Chondrocyte (in vitro differentiated cells): ENCODE results near the gene CDH6. TPM values are rescaled to one million over a fixed set of nuclear protein-coding genes. Genes with fewer than 3 reads are reported as not detected.

ENCODE experiments used
- DNase-seq: peaks from one replicate; pipeline ENCODE4 v3.0.0; 2021; ENCODE audit warnings: mixed read lengths, low spot score
- H3K27ac Mint-ChIP-seq: one replicate; pipeline ENCODE4 v1.8.0; 2021; ENCODE audit warnings: mild to moderate bottlenecking, moderate library complexity, mixed read lengths; ENCODE audit not compliant: unreplicated experiment
- H3K27me3 Mint-ChIP-seq: 2 replicates; pipeline ENCODE4 v1.8.0; 2021; ENCODE audit warnings: low read depth, mixed read lengths
- H3K36me3 Mint-ChIP-seq: 2 replicates; pipeline ENCODE4 v1.8.0; 2021; ENCODE audit warnings: low read depth, mixed read lengths
- H3K4me1 Mint-ChIP-seq: 2 replicates; pipeline ENCODE4 v1.8.0; 2021; ENCODE audit warnings: low read depth, mild to moderate bottlenecking, mixed read lengths
- H3K4me3 Mint-ChIP-seq: one replicate; pipeline ENCODE4 v1.8.0; 2021; ENCODE audit warnings: mild to moderate bottlenecking, moderate library complexity, mixed read lengths; ENCODE audit not compliant: unreplicated experiment
- H3K9me3 Mint-ChIP-seq: 2 replicates; pipeline ENCODE4 v1.8.0; 2021; ENCODE audit warnings: low read depth, mixed read lengths
- CTCF ChIP-seq: fragments of 200-600 bp; sonication (generic); IDR thresholded peaks from 2 replicates; pipeline ENCODE4 v1.5.0; 2021; ENCODE audit warnings: antibody characterized with exemption, mild to moderate bottlenecking, moderate library complexity
- total RNA-seq: library from RNA; stranded (reverse); gene quantifications from 3 replicates; pipeline ENCODE4 v1.2.1, GENCODE V29; 2021

The CDH6 gene
- total RNA-seq, 1 donor from 2014 or later, result 50.7 TPM

GRCh38 chr5:31215236-31215635 lies 21.8 kb downstream of the CDH6 start:
- Mint-ChIP-seq H3K4me3 (no peak overlapping the region), H3K27me3 (no peaks in the 10 kb centered on the region), H3K27ac (no peak overlapping the region), H3K36me3 (peaks cover 1% of the 10 kb centered on the region), H3K9me3 (no peaks in the 10 kb centered on the region), H3K4me1 (peaks cover 49% of the 10 kb centered on the region)
- no peak for TF ChIP-seq CTCF
- DNase-seq, result no peak

- Mint-ChIP-seq H3K4me1 (peaks cover 42% of the 10 kb centered on the region), H3K27ac (no peak overlapping the region), H3K27me3 (no peaks in the 10 kb centered on the region), H3K9me3 (no peaks in the 10 kb centered on the region), H3K36me3 (peaks cover 4% of the 10 kb centered on the region), H3K4me3 (no peak overlapping the region)
- no peak for TF ChIP-seq CTCF
- no peak for DNase-seq
These were observed 24.0 kb downstream of the CDH6 start for GRCh38 chr5:31217446-31217845.

- H3K27ac Mint-ChIP-seq, result peak overlapping the region; percentile 55
These were observed 25.5 kb downstream of the CDH6 start for GRCh38 chr5:31218978-31219377.

GRCh38 chr5:31221001-31221400 lies 27.5 kb downstream of the CDH6 start:
- peaks cover 39% of the 10 kb centered on the region for H3K4me1 Mint-ChIP-seq
- no peak for DNase-seq
- no peak overlapping the region for H3K4me3 Mint-ChIP-seq
- no peak for TF ChIP-seq CTCF
- no peak overlapping the region for H3K27ac Mint-ChIP-seq
- H3K9me3 Mint-ChIP-seq, result peaks cover 10% of the 10 kb centered on the region
- peaks cover 11% of the 10 kb centered on the region for H3K36me3 Mint-ChIP-seq
- H3K27me3 Mint-ChIP-seq, result no peaks in the 10 kb centered on the region

More at GRCh38 chr5:31218978-31219377, 25.5 kb downstream of the CDH6 start:
- DNase-seq, result no peak
- H3K9me3 Mint-ChIP-seq, result no peaks in the 10 kb centered on the region
- H3K4me1 Mint-ChIP-seq, result peaks cover 32% of the 10 kb centered on the region
- peaks cover 7% of the 10 kb centered on the region for H3K36me3 Mint-ChIP-seq
- no peak overlapping the region for H3K4me3 Mint-ChIP-seq
- TF ChIP-seq CTCF, result no peak
- no peaks in the 10 kb centered on the region for H3K27me3 Mint-ChIP-seq

GRCh38 chr5:31225118-31225517 lies 31.6 kb downstream of the CDH6 start:
- peaks cover 10% of the 10 kb centered on the region for H3K9me3 Mint-ChIP-seq
- TF ChIP-seq CTCF, result no peak
- peaks cover 16% of the 10 kb centered on the region for H3K36me3 Mint-ChIP-seq
- H3K27ac Mint-ChIP-seq, result peak overlapping the region; percentile 93
- H3K4me3 Mint-ChIP-seq, result peak overlapping the region; percentile 2
- no peaks in the 10 kb centered on the region for H3K27me3 Mint-ChIP-seq
- peaks cover 50% of the 10 kb centered on the region for H3K4me1 Mint-ChIP-seq
- DNase-seq, result no peak
